Measurements from ENCODE around the gene ITGA2B.
"Not testable (repeated sequence)": the region's sequence is repeated elsewhere in the genome, so short reads cannot be mapped to it uniquely, and the experiment has no call there.

The ITGA2B gene

DNA sequence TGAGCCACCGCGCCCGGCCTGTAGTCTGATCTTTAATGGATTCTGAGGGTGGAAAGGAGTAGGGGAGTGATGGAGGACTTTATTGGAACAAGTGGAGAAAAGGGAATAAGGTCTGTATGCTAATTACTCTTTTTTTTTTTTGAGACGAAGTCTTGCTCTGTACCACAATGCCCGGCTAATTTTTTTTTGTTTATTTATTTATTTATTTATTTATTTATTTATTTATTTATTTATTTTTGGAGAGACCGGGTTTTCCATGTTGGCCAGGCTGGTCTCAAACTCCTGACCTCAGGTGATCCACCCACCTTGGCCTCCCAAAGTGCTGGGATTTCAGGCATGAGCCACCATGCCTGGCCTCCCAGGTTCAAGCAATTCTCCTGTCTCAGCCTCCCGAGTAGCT lies 59.9 kb downstream of the ITGA2B start:
- DNase-seq = not testable (repeated sequence)

DNA sequence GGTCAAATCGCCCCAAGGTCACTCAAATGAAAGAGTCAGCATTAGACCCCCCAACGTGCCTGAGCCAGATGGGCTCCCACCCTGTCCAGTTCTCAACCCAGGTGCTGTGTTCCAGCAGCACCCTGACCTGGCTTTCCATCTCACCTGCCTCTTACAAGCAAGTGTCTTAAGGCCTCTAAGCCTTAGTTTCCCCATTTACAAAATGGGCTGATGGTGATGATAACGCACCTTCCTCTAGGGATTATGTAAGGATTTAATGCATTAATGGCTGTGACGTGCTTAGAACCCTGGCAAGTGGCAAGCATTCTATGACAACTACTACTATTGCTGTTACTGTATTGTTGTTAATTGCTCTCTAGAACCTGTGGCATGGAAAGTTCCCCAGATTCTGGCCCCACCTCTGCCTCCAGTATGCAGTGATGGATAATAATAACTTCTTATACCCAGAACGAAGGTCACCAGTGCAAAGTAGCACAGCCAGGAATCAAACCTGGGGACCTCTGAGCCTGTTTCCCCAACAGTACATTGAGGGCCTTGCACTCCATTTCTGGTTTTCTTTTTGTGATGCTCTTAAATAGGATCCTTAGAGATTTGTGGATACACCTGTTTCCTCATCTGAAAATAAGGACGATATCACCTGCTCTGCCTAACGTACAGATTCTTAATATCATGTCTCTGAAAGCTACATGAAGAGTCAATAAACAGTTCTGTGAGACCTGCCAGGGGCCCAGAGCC lies 61.6 kb downstream of the ITGA2B start:
- DNase-seq = no peak

DNA sequence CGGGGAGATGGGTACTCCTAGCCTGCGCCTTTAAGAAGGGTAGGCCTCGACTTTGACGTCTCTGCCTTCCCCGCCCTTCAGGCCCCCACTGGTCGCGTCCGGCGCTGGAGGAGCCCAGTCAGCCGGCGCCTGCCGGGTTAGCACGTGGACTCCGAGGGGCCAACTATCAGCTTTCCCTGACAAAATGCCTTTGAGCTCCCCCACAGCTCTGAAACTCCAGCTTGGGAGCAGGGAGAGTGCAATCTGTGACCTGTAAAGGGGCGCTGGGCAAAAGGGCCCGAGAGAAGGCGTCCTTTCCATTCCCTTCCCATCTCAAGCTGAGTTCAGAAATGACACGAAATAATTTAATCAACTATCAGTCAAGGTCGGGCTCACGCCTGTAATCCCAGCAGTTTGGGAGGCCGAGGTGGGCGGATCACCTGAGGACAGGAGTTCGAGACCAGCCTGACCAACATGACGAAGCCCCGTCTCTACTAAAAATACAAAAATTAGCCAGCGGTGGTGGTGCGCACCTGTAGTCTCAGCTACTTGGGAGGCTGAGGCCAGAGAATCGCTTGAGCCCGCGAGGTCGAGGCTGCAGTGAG lies 62.5 kb downstream of the ITGA2B start:
- peak; percentile 55 to 94 for DNase-seq

DNA sequence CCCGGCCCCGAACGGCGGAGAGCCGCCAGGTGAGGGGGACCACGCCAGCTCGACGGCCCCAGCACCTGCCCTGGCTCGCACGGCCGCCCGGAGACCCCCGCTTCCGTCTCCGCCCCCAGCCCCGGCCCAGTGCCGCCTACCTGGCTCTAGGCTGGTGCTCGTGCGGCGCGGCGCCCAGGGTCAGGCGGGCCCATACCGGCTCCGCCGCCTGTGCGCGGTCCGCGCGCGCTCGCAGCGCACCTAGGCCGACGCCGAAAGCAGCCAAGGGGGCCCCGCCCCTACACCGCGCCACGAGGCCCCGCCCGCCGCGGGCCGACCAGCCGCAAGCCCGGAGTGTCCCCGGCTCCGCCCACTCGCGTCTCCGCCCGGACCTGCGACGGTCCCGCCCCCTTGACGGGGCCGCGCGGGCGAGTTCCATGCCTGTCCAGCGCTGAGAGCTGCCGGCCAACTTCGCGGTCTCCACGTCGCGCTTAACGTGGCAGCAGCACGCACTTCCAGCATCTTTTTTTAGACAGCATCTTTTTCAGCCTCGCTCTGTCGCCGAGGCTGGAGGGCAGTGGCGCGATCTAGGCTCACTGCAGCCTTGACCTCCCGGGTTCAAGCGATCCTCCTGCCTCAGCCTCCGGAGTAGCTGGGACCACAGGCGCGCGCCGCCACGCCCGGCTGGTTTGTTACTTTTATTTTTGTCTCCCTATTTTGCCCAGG lies 64.7 kb downstream of the ITGA2B start, which contains the start of gene SLC25A39:
SLC25A39 (minus strand) TSS at position 253 of the 705 bp plus-strand sequence. CDS start 1,261 bp downstream, outside the sequence.
- peak; percentile 60 to 80 for DNase-seq

DNA sequence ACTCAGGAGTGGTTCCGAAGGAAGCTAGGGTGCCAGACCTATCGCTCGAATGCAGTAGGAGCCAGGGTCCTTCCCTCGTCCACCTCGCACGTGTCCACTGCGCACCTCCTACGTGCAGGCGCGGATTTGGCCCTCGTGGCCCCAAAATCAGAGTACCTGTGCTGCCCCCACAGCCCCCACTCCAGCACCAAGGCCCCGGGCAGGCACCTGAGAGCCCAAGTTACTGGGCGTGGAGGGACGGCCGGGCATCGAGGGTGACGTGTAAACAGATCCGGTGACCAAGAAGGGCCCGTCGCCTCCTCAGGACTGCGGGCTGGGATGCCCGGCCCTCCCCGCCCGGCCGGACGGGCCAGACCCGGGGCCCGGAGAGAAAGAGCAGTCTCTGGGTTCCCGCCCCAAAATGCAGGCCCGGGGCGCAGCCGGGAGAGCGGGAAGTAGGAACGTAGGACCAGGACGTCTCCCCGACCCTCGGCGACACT lies 65.3 kb downstream of the ITGA2B start:
- no peak for DNase-seq

DNA sequence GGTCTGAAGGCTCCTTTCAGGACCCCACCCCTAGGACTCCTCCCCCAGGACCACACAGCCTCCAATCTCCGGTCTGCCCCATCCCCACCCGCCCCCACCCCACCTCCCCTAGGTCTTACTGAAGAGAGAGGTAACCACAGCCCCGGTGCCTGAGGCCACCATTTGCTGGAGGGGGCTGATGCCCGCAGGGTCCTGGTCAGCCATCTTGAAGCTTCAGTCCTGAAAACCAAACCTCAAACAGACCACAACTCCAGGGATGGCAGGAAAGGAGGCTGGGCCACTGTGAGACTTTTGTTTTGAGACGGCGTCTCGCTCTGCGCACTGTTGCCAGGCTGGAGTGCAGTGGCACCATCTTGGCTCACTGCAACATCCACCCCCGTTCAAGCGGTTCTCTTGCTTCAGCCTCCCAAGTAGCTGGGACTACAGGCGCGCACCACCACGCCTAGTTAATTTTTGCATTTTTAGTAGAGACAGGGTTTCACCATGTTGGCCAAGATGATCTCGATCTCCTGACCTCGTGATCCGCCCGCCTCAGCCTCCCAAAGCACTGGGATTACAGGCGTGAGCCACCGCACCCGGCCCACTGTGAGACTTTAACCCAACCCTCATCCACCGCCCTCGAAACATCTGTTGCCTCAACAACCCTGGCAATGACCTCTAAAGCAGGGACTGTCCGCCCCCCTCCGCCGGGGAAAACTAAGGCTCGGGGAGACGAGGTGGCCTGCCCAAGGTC lies 65.9 kb downstream of the ITGA2B start:
- no peak for DNase-seq

DNA sequence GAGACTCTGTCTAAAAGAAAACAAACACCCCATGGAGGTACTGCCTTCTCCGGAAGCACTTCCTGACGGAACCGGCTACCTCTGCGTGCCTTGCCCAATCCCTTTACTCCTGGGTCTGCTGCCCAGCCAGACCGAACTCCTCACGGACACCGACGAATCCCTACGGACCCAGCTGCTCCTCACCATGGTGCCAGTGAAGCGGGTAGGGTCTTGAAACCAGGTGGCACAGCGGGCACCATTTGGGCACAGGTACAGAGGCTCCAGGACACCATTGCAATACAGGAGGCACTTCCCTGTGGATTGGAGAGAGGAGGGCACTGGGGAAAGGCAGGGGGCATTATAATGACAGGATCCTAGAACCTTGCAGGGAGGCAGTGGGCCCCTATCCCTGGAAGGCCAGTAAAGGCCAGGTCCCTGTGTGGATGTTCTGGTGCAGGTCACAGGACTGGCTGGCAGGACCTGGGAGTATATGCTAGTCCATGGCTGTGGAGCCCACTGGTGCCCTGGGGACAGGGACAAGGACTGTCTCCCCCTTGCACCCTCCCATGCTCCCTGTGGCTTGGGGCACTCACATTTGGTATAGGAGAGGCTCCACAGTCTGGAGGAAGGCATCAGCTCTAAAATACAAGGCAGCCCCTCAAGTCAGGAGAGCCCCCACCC lies 67.1 kb downstream of the ITGA2B start:
- DNase-seq = no peak
